Measurements from ENCODE around the gene RNASE7. TPM values are rescaled to one million over a fixed set of nuclear protein-coding genes. Genes with fewer than 3 reads are reported as not detected.

The RNASE7 gene
- total RNA-seq, 1 experiment from 2014 or later: not detected

- H3K27me3 Mint-ChIP-seq (ENCODE audit: unreplicated experiment): no peaks in the 10 kb centered on the region
- peak overlapping the region; percentile 3 for H3K27ac Mint-ChIP-seq (ENCODE audit: unreplicated experiment)
- H3K36me3 Mint-ChIP-seq (ENCODE audit: insufficient read depth, unreplicated experiment): peaks cover 35% of the 10 kb centered on the region
- DNase-seq: peak; percentile 90
- H3K4me3 Mint-ChIP-seq (ENCODE audit: low read depth, unreplicated experiment): peak overlapping the region; percentile 24
- no TSS peak for BruUV-seq (replicated peaks)
- no peaks in the 10 kb centered on the region for H3K9me3 Mint-ChIP-seq (ENCODE audit: low read depth, unreplicated experiment)
- intact Hi-C loops (cut with micrococcal nuclease; ENCODE audit: unreplicated experiment): loop anchor here (2.0 kb wide), 1 partner anchor 24 kb away; no protein-coding TSS in a partner anchor
- peak; percentile 99 for TF ChIP-seq CTCF (IDR thresholded peaks at IDR 0.05; ENCODE audit: unreplicated experiment)
- CTCF ChIA-PET: interaction anchor here (0.5 to 1.8 kb wide), 10 partner anchors 9 to 80 kb away, joined by 3 to 18 read pairs (median 6); no protein-coding TSS in a partner anchor
- peaks cover 8% of the 10 kb centered on the region for H3K4me1 Mint-ChIP-seq (ENCODE audit: low read depth, unreplicated experiment)
Measured at GRCh38 chr14:21092273-21093011, 50.3 kb downstream of the RNASE7 start.

GRCh38 chr14:21093018-21093417 is 50.9 kb downstream of the RNASE7 start:
- intact Hi-C loops (cut with micrococcal nuclease; ENCODE audit: unreplicated experiment): loop anchor here (2.0 kb wide), 1 partner anchor 24 kb away; no protein-coding TSS in a partner anchor
- Mint-ChIP-seq H3K4me1 (ENCODE audit: low read depth, unreplicated experiment) (peaks cover 8% of the 10 kb centered on the region), H3K27me3 (ENCODE audit: unreplicated experiment) (no peaks in the 10 kb centered on the region), H3K36me3 (ENCODE audit: insufficient read depth, unreplicated experiment) (peaks cover 34% of the 10 kb centered on the region), H3K9me3 (ENCODE audit: low read depth, unreplicated experiment) (no peaks in the 10 kb centered on the region), H3K4me3 (ENCODE audit: low read depth, unreplicated experiment) (peak overlapping the region; percentile 24), H3K27ac (ENCODE audit: unreplicated experiment) (peak overlapping the region; percentile 3)
- TF ChIP-seq CTCF (IDR thresholded peaks at IDR 0.05; ENCODE audit: unreplicated experiment): no peak
- CTCF ChIA-PET: interaction anchor here (0.8 to 1.8 kb wide), 8 partner anchors 8 to 81 kb away, joined by 3 to 14 read pairs (median 6); no protein-coding TSS in a partner anchor
- no peak for DNase-seq
- BruUV-seq (replicated peaks): no TSS peak

Small RNA genes lying within 50 kb of the gene (microRNA-seq; reads per million reads assigned to microRNA genes)
- gene MIR6717: not detected

Other genes starting within 250 kb of the RNASE7 start
- 40.2 and 45.8 TPM in 2 replicates for gene RNASE1, start 239.5 kb upstream of the RNASE7 start, total RNA-seq (2022)
- gene RNASE3, start 151.0 kb upstream of the RNASE7 start, total RNA-seq (2022): not detected in 2 replicates
- gene RNASE2, start 86.9 kb upstream of the RNASE7 start, total RNA-seq (2022): not detected in 2 replicates
- 73.2 and 76.7 TPM in 2 replicates for gene METTL17, start 52.4 kb upstream of the RNASE7 start, total RNA-seq (2022)
- gene SLC39A2, start 43.1 kb upstream of the RNASE7 start, total RNA-seq (2022): not detected in 2 replicates
- 10.8 and 16.0 TPM in 2 replicates for gene NDRG2, start 17.3 kb upstream of the RNASE7 start, total RNA-seq (2022)
- not detected in 2 replicates for gene TPPP2, start 12.1 kb upstream of the RNASE7 start, total RNA-seq (2022)
- gene RNASE13, start 7.6 kb upstream of the RNASE7 start, total RNA-seq (2022): not detected in 2 replicates
- not detected in 2 replicates for gene RNASE8, start 15.5 kb downstream of the RNASE7 start, total RNA-seq (2022)
- 15.0 and 16.8 TPM in 2 replicates for gene ARHGEF40, start 27.9 kb downstream of the RNASE7 start, total RNA-seq (2022)
- 18.5 and 20.3 TPM in 2 replicates for gene ZNF219, start 56.3 kb downstream of the RNASE7 start, total RNA-seq (2022)
- gene TMEM253, start 58.7 kb downstream of the RNASE7 start, total RNA-seq (2022): 0.24 TPM in 1 of 2 replicates, not detected in the other
- gene OR5AU1, start 113.7 kb downstream of the RNASE7 start, total RNA-seq (2022): 0.05 and 0.14 TPM in 2 replicates
- 472 and 476 TPM in 2 replicates for gene HNRNPC, start 227.1 kb downstream of the RNASE7 start, total RNA-seq (2022)
- gene RPGRIP1, start 237.7 kb downstream of the RNASE7 start, total RNA-seq (2022): not detected in 2 replicates

All from Calu3 (cell line).